Nephron (organoid): ENCODE data around the gene AQP12A.

Source experiments
- H3K27ac Mint-ChIP-seq, 3 experiments: 2 replicates each; pipeline ENCODE4 v1.8.0; 2020; ENCODE audit warnings: mixed read lengths in 3 of 3, mild to moderate bottlenecking in 2 of 3, moderate library complexity in 1 of 3
- H3K27me3 Mint-ChIP-seq: 2 replicates; pipeline ENCODE4 v1.8.0; 2021; ENCODE audit warnings: low read depth, mild to moderate bottlenecking, moderate library complexity, mixed read lengths
- H3K36me3 Mint-ChIP-seq: 2 replicates; pipeline ENCODE4 v1.8.0; 2020; ENCODE audit warnings: low read depth, mixed read lengths
- H3K4me1 Mint-ChIP-seq: 2 replicates; pipeline ENCODE4 v1.8.0; 2020; ENCODE audit warnings: mixed read lengths
- H3K4me3 Mint-ChIP-seq, 3 experiments: 2 replicates each; pipeline ENCODE4 v1.8.0; 2020; ENCODE audit warnings: mild to moderate bottlenecking in 3 of 3, mixed read lengths in 3 of 3, moderate library complexity in 2 of 3
- H3K9me3 Mint-ChIP-seq: 2 replicates; pipeline ENCODE4 v1.8.0; 2020; ENCODE audit warnings: mixed read lengths
- CTCF ChIP-seq, 3 experiments: fragments of 200-600 bp; sonication (generic); IDR thresholded peaks; one replicate each; pipeline ENCODE4 v1.5.0; 2021; ENCODE audit warnings: antibody characterized with exemption in 3 of 3; ENCODE audit not compliant: unreplicated experiment in 3 of 3

The AQP12A gene

GRCh38 chr2:240728827-240729226 lies 37.2 kb downstream of the AQP12A start:
- no peak for TF ChIP-seq CTCF (IDR thresholded peaks at IDR 0.05; ENCODE audit: unreplicated experiment in 3 of 3)
- Mint-ChIP-seq H3K4me3 (no peak overlapping the region), H3K9me3 (no peaks in the 10 kb centered on the region), H3K27me3 (no peaks in the 10 kb centered on the region), H3K4me1 (peaks cover 5% of the 10 kb centered on the region), H3K36me3 (no peaks in the 10 kb centered on the region), H3K27ac (peak overlapping the region in 1 of 3 experiments; percentile 39)

- Mint-ChIP-seq H3K4me1 (peaks cover 5% of the 10 kb centered on the region), H3K4me3 (no peak overlapping the region), H3K27me3 (no peaks in the 10 kb centered on the region), H3K27ac (no peak overlapping the region), H3K36me3 (no peaks in the 10 kb centered on the region), H3K9me3 (no peaks in the 10 kb centered on the region)
- no peak for TF ChIP-seq CTCF (IDR thresholded peaks at IDR 0.05; ENCODE audit: unreplicated experiment in 3 of 3)
Measured at GRCh38 chr2:240730501-240731177, 39.0 kb downstream of the AQP12A start.

DNA sequence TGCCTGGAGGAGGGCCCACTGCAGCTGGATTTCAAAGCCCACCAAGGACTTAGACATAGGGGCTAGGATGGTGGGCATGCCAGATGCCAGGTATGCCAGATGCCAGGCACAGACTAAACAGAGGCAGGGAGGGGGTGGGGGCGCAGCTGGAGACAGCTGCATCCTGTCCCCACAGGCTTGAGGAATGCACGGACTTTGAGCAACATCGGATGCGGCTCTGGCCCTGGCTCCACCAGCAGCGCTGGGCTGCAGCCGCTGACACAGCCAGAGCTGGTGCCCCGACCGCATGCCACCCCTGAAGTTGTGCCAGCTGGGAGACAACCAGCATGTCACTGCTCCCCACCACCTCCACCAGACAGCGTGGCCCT lies 39.5 kb downstream of the AQP12A start:
- no peaks in the 10 kb centered on the region for H3K9me3 Mint-ChIP-seq
- no peak overlapping the region for H3K27ac Mint-ChIP-seq
- no peak overlapping the region for H3K4me3 Mint-ChIP-seq
- H3K4me1 Mint-ChIP-seq: peaks cover 5% of the 10 kb centered on the region
- TF ChIP-seq CTCF (IDR thresholded peaks at IDR 0.05; ENCODE audit: unreplicated experiment in 3 of 3): no peak
- H3K36me3 Mint-ChIP-seq: no peaks in the 10 kb centered on the region
- no peaks in the 10 kb centered on the region for H3K27me3 Mint-ChIP-seq

- no peaks in the 10 kb centered on the region for H3K36me3 Mint-ChIP-seq
Measured at GRCh38 chr2:240732184-240732583, 40.5 kb downstream of the AQP12A start.

GRCh38 chr2:240732911-240733622 lies 41.4 kb downstream of the AQP12A start:
- TF ChIP-seq CTCF (IDR thresholded peaks at IDR 0.05; ENCODE audit: unreplicated experiment in 3 of 3): no peak
- no peaks in the 10 kb centered on the region for H3K9me3 Mint-ChIP-seq
- no peaks in the 10 kb centered on the region for H3K27me3 Mint-ChIP-seq
- no peak overlapping the region for H3K27ac Mint-ChIP-seq
- no peak overlapping the region for H3K4me3 Mint-ChIP-seq
- H3K4me1 Mint-ChIP-seq: peaks cover 3% of the 10 kb centered on the region
- H3K36me3 Mint-ChIP-seq: no peaks in the 10 kb centered on the region

More at GRCh38 chr2:240732184-240732583, 40.5 kb downstream of the AQP12A start:
- H3K9me3 Mint-ChIP-seq: no peaks in the 10 kb centered on the region
- H3K4me1 Mint-ChIP-seq: peaks cover 5% of the 10 kb centered on the region
- no peak for TF ChIP-seq CTCF (IDR thresholded peaks at IDR 0.05; ENCODE audit: unreplicated experiment in 3 of 3)
- H3K4me3 Mint-ChIP-seq: no peak overlapping the region
- H3K27me3 Mint-ChIP-seq: no peaks in the 10 kb centered on the region
- H3K27ac Mint-ChIP-seq: no peak overlapping the region
